GM23338 (cell line): Measurements from ENCODE around the gene PRR12. TPM values are rescaled to one million over a fixed set of nuclear protein-coding genes. Genes with fewer than 3 reads are reported as not detected.

Experiments used
- ATAC-seq: fragments of 200-7000 bp; cut with Tn5 transposase; 3 replicates; pipeline ENCODE4 v1.9.1; 2020
- DNase-seq: peaks from one replicate; pipeline ENCODE4 v3.0.0-alpha.2; 2015; ENCODE audit warnings: low spot score
- H2AFZ ChIP-seq: fragments of 200-600 bp; sonication (generic); 2 replicates; pipeline ENCODE4 v1.8.0; 2016; ENCODE audit warnings: antibody characterized with exemption, mild to moderate bottlenecking, moderate library complexity
- H3F3A ChIP-seq: fragments of 200-600 bp; sonication (generic); replicated peaks from 2 replicates; pipeline ENCODE4 v1.8.0; 2017; ENCODE audit warnings: antibody characterized with exemption, mixed run types, low read depth
- H3K27ac ChIP-seq: fragments of 200-600 bp; sonication (generic); 2 replicates; pipeline ENCODE4 v1.6.1; 2016; ENCODE audit warnings: low read depth
- H3K27me3 ChIP-seq: fragments of 200-600 bp; sonication (generic); 2 replicates; pipeline ENCODE4 v1.8.0; 2016; ENCODE audit warnings: mild to moderate bottlenecking, mixed run types, moderate library complexity; ENCODE audit not compliant: insufficient read depth
- H3K36me3 ChIP-seq: fragments of 200-600 bp; sonication (generic); 2 replicates; pipeline ENCODE4 v1.8.0; 2016; ENCODE audit warnings: mild to moderate bottlenecking; ENCODE audit not compliant: insufficient read depth
- H3K4me1 ChIP-seq: fragments of 200-600 bp; sonication (generic); 2 replicates; pipeline ENCODE4 v1.8.0; 2016; ENCODE audit warnings: mild to moderate bottlenecking, moderate library complexity; ENCODE audit not compliant: insufficient read depth
- H3K4me2 ChIP-seq: fragments of 200-600 bp; sonication (generic); 2 replicates; pipeline ENCODE4 v1.7.1; 2017; ENCODE audit warnings: mixed run types
- H3K4me3 ChIP-seq: fragments of 200-600 bp; sonication (generic); 2 replicates; pipeline ENCODE4 v1.6.1; 2016; ENCODE audit warnings: mixed run types
- H3K79me2 ChIP-seq: fragments of 200-600 bp; sonication (generic); replicated peaks from 2 replicates; pipeline ENCODE4 v1.8.0; 2017; ENCODE audit warnings: mild to moderate bottlenecking; ENCODE audit not compliant: insufficient read depth
- H3K9me2 ChIP-seq: fragments of 200-600 bp; sonication (generic); 2 replicates; pipeline ENCODE4 v1.8.0; 2017; ENCODE audit not compliant: insufficient read depth
- H4K20me1 ChIP-seq: fragments of 200-600 bp; sonication (generic); replicated peaks from 2 replicates; pipeline ENCODE4 v1.8.0; 2017; ENCODE audit warnings: mild to moderate bottlenecking; ENCODE audit not compliant: insufficient read depth
- H3K27ac Mint-ChIP-seq: 2 replicates; pipeline ENCODE4 v1.8.0; 2020; ENCODE audit warnings: inconsistent platforms, mild to moderate bottlenecking, moderate library complexity, mixed read lengths
- H3K27me3 Mint-ChIP-seq: 3 replicates; pipeline ENCODE4 v1.8.0; 2022; ENCODE audit warnings: low read depth, mild to moderate bottlenecking, moderate library complexity, mixed read lengths, inconsistent platforms; ENCODE audit not compliant: insufficient read depth, poor library complexity
- H3K36me3 Mint-ChIP-seq: 3 replicates; pipeline ENCODE4 v1.8.0; 2021; ENCODE audit warnings: low read depth, mild to moderate bottlenecking, inconsistent platforms, moderate library complexity, mixed read lengths
- H3K4me1 Mint-ChIP-seq: 3 replicates; pipeline ENCODE4 v1.8.0; 2020; ENCODE audit warnings: mild to moderate bottlenecking, inconsistent platforms, mixed read lengths
- H3K4me3 Mint-ChIP-seq: 3 replicates; pipeline ENCODE4 v1.8.0; 2021; ENCODE audit warnings: moderate library complexity, mild to moderate bottlenecking, inconsistent platforms, mixed read lengths
- H3K9me3 Mint-ChIP-seq: 3 replicates; pipeline ENCODE4 v1.8.0; 2020; ENCODE audit warnings: moderate library complexity, mild to moderate bottlenecking, inconsistent platforms, mixed read lengths
- POLR2AphosphoS5 ChIP-seq: IDR thresholded peaks from 2 replicates; pipeline ENCODE4 v1.6.1; 2016; ENCODE audit warnings: antibody characterized with exemption, low read depth
- polyA plus RNA-seq: library from polyadenylated mRNA; unstranded; fragments of >200 nt; fragmentation: Nextera tagmentation; extraction: Ambion mirVana; gene quantifications from 2 replicates; pipeline ENCODE4 v1.2.1, GENCODE V29; 2016
- total RNA-seq: library from RNA; depleted of rRNA; stranded (reverse); fragments of >200 nt; shearing (Covaris generic); gene quantifications from 2 replicates; pipeline ENCODE4 v1.2.3, GENCODE V29; 2014
- TF ChIP-seq, protein P1 (sequence below): fragments of 250-450 bp; sonication (Bioruptor Pico); IDR thresholded peaks from 2 replicates; pipeline ENCODE4 v1.5.0; 2020; ENCODE audit warnings: mild to moderate bottlenecking, moderate library complexity

PRR12 gene
- total and polyA plus RNA-seq, 2 experiments from 2014 or later, result 8.6 to 41.6 TPM

GRCh38 chr19:49555600-49556411 lies 35.2 kb upstream of the PRR12 start:
- H2AFZ ChIP-seq, result peak overlapping the region; percentile 90; the same call in 1 of the 2 replicates
- H3K4me3 ChIP-seq, result peak overlapping the region; percentile 87
- no peaks in the 10 kb centered on the region for H3K79me2 ChIP-seq
- peak; percentile 98 for DNase-seq
- peak; percentile 65 for ATAC-seq
- peak overlapping the region; percentile 80 for H3K4me3 Mint-ChIP-seq
- H3K9me3 Mint-ChIP-seq, result no peaks in the 10 kb centered on the region
- no peaks in the 10 kb centered on the region for H3K9me2 ChIP-seq
- peaks cover 50% of the 10 kb centered on the region for H3K36me3 Mint-ChIP-seq
- H3K4me1 ChIP-seq, result peaks cover 13% of the 10 kb centered on the region; the same call in 1 of the 2 replicates
- peaks cover 19% of the 10 kb centered on the region for H3K4me1 Mint-ChIP-seq
- 0 out of 2 replicates have a peak, but pooled peaks have one; percentile 48 for TF ChIP-seq POLR2AphosphoS5
- TF ChIP-seq, protein P1, sequence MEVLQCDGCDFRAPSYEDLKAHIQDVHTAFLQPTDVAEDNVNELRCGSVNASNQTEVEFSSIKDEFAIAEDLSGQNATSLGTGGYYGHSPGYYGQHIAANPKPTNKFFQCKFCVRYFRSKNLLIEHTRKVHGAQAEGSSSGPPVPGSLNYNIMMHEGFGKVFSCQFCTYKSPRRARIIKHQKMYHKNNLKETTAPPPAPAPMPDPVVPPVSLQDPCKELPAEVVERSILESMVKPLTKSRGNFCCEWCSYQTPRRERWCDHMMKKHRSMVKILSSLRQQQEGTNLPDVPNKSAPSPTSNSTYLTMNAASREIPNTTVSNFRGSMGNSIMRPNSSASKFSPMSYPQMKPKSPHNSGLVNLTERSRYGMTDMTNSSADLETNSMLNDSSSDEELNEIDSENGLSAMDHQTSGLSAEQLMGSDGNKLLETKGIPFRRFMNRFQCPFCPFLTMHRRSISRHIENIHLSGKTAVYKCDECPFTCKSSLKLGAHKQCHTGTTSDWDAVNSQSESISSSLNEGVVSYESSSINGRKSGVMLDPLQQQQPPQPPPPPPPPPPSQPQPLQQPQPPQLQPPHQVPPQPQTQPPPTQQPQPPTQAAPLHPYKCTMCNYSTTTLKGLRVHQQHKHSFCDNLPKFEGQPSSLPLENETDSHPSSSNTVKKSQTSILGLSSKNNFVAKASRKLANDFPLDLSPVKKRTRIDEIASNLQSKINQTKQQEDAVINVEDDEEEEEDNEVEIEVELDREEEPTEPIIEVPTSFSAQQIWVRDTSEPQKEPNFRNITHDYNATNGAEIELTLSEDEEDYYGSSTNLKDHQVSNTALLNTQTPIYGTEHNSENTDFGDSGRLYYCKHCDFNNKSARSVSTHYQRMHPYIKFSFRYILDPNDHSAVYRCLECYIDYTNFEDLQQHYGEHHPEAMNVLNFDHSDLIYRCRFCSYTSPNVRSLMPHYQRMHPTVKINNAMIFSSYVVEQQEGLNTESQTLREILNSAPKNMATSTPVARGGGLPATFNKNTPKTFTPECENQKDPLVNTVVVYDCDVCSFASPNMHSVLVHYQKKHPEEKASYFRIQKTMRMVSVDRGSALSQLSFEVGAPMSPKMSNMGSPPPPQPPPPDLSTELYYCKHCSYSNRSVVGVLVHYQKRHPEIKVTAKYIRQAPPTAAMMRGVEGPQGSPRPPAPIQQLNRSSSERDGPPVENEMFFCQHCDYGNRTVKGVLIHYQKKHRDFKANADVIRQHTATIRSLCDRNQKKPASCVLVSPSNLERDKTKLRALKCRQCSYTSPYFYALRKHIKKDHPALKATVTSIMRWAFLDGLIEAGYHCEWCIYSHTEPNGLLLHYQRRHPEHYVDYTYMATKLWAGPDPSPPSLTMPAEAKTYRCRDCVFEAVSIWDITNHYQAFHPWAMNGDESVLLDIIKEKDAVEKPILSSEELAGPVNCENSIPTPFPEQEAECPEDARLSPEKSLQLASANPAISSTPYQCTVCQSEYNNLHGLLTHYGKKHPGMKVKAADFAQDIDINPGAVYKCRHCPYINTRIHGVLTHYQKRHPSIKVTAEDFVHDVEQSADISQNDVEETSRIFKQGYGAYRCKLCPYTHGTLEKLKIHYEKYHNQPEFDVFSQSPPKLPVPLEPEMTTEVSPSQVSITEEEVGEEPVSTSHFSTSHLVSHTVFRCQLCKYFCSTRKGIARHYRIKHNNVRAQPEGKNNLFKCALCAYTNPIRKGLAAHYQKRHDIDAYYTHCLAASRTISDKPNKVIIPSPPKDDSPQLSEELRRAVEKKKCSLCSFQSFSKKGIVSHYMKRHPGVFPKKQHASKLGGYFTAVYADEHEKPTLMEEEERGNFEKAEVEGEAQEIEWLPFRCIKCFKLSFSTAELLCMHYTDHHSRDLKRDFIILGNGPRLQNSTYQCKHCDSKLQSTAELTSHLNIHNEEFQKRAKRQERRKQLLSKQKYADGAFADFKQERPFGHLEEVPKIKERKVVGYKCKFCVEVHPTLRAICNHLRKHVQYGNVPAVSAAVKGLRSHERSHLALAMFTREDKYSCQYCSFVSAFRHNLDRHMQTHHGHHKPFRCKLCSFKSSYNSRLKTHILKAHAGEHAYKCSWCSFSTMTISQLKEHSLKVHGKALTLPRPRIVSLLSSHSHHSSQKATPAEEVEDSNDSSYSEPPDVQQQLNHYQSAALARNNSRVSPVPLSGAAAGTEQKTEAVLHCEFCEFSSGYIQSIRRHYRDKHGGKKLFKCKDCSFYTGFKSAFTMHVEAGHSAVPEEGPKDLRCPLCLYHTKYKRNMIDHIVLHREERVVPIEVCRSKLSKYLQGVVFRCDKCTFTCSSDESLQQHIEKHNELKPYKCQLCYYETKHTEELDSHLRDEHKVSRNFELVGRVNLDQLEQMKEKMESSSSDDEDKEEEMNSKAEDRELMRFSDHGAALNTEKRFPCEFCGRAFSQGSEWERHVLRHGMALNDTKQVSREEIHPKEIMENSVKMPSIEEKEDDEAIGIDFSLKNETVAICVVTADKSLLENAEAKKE (CRISPR knock-in tag), result no peak
- H3K27ac Mint-ChIP-seq, result peak overlapping the region; percentile 93
- H3K27ac ChIP-seq, result peak overlapping the region; percentile 88
- peaks cover 35% of the 10 kb centered on the region for H3F3A ChIP-seq
- H4K20me1 ChIP-seq, result no peaks in the 10 kb centered on the region
- H3K4me2 ChIP-seq, result peak overlapping the region; percentile 94
- no peaks in the 10 kb centered on the region; the same call in 1 of the 2 replicates for H3K36me3 ChIP-seq
- H3K27me3 Mint-ChIP-seq, result peaks cover 19% of the 10 kb centered on the region
- H3K27me3 ChIP-seq, result no peaks in the 10 kb centered on the region
